Activated T-helper 2 cell treated with anti-CD3 and anti-CD28 coated beads, Interferon-gamma antibody, Interleukin-2, Interleukin-4, amounts not matched to agents 10 μg/mL and 5 μg/mL and 100 μg/mL, durations not matched to agents 14 hours and 24 hours and 36 hours (primary cell): ENCODE results near the gene AREG. TPM values are rescaled to one million over a fixed set of nuclear protein-coding genes. Genes with fewer than 3 reads are reported as not detected.

Experiments
- DNase-seq: peaks from one replicate; pipeline ENCODE4 v3.0.0; 2021; ENCODE audit warnings: low spot score
- H3K27ac Mint-ChIP-seq: one replicate; pipeline ENCODE4 v1.8.0; 2021; ENCODE audit warnings: mixed read lengths
- H3K27me3 Mint-ChIP-seq: one replicate; pipeline ENCODE4 v1.8.0; 2021; ENCODE audit warnings: low read depth, mixed read lengths
- H3K36me3 Mint-ChIP-seq: one replicate; pipeline ENCODE4 v1.8.0; 2021; ENCODE audit warnings: low read depth, mixed read lengths
- H3K4me1 Mint-ChIP-seq: one replicate; pipeline ENCODE4 v1.8.0; 2021; ENCODE audit warnings: low read depth, mixed read lengths
- H3K4me3 Mint-ChIP-seq: one replicate; pipeline ENCODE4 v1.8.0; 2021; ENCODE audit warnings: low read depth, mild to moderate bottlenecking, moderate library complexity, mixed read lengths
- H3K9me3 Mint-ChIP-seq: one replicate; pipeline ENCODE4 v1.8.0; 2021; ENCODE audit warnings: mixed read lengths
- intact Hi-C: fragments of 100-400 bp; cut with micrococcal nuclease; formaldehyde crosslinking; loops from one replicate; pipeline ENCODE4 v1.15.1; 2023
- total RNA-seq: library from RNA; stranded (reverse); gene quantifications from 2 replicates; pipeline ENCODE4 v1.2.3, GENCODE V29; 2022

The AREG gene
- total RNA-seq, 1 donor from 2014 or later = 1.3 TPM

DNA sequence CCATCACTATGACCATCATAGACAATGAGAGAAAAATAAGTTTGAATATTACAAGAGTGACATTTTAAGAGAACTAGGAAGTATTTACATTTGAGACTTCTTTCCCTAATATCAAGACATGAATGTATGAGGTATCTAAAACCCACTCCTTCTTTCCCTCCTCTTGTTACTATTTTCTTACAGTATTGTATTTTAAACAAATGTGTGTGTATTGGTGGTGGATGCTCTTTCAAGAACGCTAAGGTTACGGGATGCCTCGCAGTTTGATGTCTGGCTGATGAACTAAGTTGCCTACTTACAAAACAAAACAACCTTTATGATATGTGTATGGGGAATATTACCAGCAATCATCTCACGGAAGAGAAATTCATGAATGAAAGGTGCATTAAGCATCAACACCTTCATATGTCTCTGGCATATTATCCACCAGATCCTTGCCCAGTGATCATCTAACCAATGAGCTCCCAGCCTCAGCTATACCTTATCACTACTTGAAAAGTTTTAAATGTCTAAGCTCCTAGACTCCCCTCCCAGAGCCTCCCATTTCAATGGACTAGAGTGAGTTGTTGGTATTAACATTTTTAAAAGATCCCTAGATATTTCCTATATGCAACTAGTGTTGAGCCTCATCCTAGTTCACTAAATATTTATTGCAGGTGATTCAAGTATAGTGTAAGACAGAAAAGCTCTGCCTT is 10.6 kb downstream of the AREG start:
- H3K27ac Mint-ChIP-seq = no peak overlapping the region
- peaks cover 25% of the 10 kb centered on the region for H3K27me3 Mint-ChIP-seq
- no peaks in the 10 kb centered on the region for H3K9me3 Mint-ChIP-seq
- H3K4me1 Mint-ChIP-seq = peaks cover 5% of the 10 kb centered on the region
- no peaks in the 10 kb centered on the region for H3K36me3 Mint-ChIP-seq
- intact Hi-C loops = no loop called here
- H3K4me3 Mint-ChIP-seq = no peak overlapping the region
- no peak for DNase-seq

- Mint-ChIP-seq H3K4me3 (no peak overlapping the region), H3K9me3 (no peaks in the 10 kb centered on the region), H3K4me1 (peaks cover 2% of the 10 kb centered on the region), H3K27ac (no peak overlapping the region), H3K27me3 (peaks cover 23% of the 10 kb centered on the region), H3K36me3 (no peaks in the 10 kb centered on the region)
- no peak for DNase-seq
- intact Hi-C loops = no loop called here
These were observed 11.3 kb downstream of the AREG start for GRCh38 chr4:74456056-74456744.

GRCh38 chr4:74456849-74457395 is 12.0 kb downstream of the AREG start:
- H3K27ac Mint-ChIP-seq = no peak overlapping the region
- no peak for DNase-seq
- H3K27me3 Mint-ChIP-seq = peaks cover 21% of the 10 kb centered on the region
- H3K9me3 Mint-ChIP-seq = no peaks in the 10 kb centered on the region
- intact Hi-C loops = no loop called here
- H3K4me1 Mint-ChIP-seq = no peaks in the 10 kb centered on the region
- no peak overlapping the region for H3K4me3 Mint-ChIP-seq
- no peaks in the 10 kb centered on the region for H3K36me3 Mint-ChIP-seq

- no peak for DNase-seq
- H3K36me3 Mint-ChIP-seq = no peaks in the 10 kb centered on the region
- H3K9me3 Mint-ChIP-seq = no peaks in the 10 kb centered on the region
- peaks cover 21% of the 10 kb centered on the region for H3K27me3 Mint-ChIP-seq
- H3K27ac Mint-ChIP-seq = no peak overlapping the region
- H3K4me3 Mint-ChIP-seq = no peak overlapping the region
- intact Hi-C loops = no loop called here
- H3K4me1 Mint-ChIP-seq = no peaks in the 10 kb centered on the region
These were observed 15.9 kb downstream of the AREG start for GRCh38 chr4:74460833-74461232.

GRCh38 chr4:74463123-74463522 is 18.2 kb downstream of the AREG start:
- H3K27me3 Mint-ChIP-seq = peaks cover 18% of the 10 kb centered on the region
- no peaks in the 10 kb centered on the region for H3K4me1 Mint-ChIP-seq
- H3K9me3 Mint-ChIP-seq = no peaks in the 10 kb centered on the region
- no peak overlapping the region for H3K4me3 Mint-ChIP-seq
- no peak for DNase-seq
- intact Hi-C loops = no loop called here
- no peaks in the 10 kb centered on the region for H3K36me3 Mint-ChIP-seq
- no peak overlapping the region for H3K27ac Mint-ChIP-seq

DNA sequence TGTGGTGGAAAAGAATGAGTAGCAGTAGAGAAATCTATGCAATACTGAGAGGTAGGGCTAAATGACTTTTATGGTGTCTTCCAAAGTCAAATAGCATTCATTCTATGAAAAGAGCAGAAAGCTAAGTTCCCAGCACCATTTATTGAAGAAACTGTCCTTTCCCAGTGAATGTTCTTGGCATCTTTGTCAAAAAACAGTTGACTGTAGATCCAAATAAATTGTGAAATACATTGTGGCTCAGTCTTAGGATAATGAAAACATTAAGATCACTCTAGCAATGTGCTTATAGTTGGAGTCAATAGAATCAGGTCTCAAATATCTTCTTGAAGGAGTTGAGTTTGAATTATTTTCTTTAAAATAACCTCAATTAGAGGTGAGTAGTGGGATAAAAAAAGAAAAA is 19.4 kb downstream of the AREG start:
- intact Hi-C loops = no loop called here
- H3K9me3 Mint-ChIP-seq = no peaks in the 10 kb centered on the region
- no peak for DNase-seq
- peaks cover 11% of the 10 kb centered on the region for H3K27me3 Mint-ChIP-seq
- no peak overlapping the region for H3K4me3 Mint-ChIP-seq
- no peaks in the 10 kb centered on the region for H3K36me3 Mint-ChIP-seq
- H3K4me1 Mint-ChIP-seq = no peaks in the 10 kb centered on the region
- no peak overlapping the region for H3K27ac Mint-ChIP-seq

DNA sequence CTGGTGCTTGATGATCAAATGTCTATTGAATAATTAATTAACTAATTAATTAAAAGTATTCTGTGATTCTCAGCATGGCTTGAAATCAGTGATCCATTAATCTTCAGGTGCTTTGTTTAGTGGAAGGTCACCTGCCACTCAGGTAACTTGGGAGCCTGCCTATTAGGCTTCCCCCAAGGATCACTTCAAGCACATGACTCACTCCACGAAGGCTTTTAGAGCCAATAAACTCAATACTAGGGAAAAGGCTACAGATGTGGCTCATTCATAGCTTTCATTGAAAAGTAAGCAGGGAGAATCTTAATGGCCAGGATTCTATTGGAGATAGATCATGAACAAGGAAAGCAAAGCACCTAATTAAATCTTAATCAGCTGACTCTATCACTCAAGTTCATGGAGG is 21.3 kb downstream of the AREG start:
- intact Hi-C loops = no loop called here
- no peaks in the 10 kb centered on the region for H3K9me3 Mint-ChIP-seq
- H3K36me3 Mint-ChIP-seq = no peaks in the 10 kb centered on the region
- H3K4me3 Mint-ChIP-seq = no peak overlapping the region
- peaks cover 7% of the 10 kb centered on the region for H3K27me3 Mint-ChIP-seq
- no peak for DNase-seq
- no peaks in the 10 kb centered on the region for H3K4me1 Mint-ChIP-seq
- H3K27ac Mint-ChIP-seq = no peak overlapping the region

GRCh38 chr4:74471264-74471663 is 26.3 kb downstream of the AREG start:
- H3K27me3 Mint-ChIP-seq = peaks cover 11% of the 10 kb centered on the region
- H3K36me3 Mint-ChIP-seq = no peaks in the 10 kb centered on the region
- no peak overlapping the region for H3K4me3 Mint-ChIP-seq
- intact Hi-C loops = no loop called here
- H3K4me1 Mint-ChIP-seq = no peaks in the 10 kb centered on the region
- H3K9me3 Mint-ChIP-seq = no peaks in the 10 kb centered on the region
- no peak for DNase-seq
- no peak overlapping the region for H3K27ac Mint-ChIP-seq

GRCh38 chr4:74473155-74473811 is 28.3 kb downstream of the AREG start:
- Mint-ChIP-seq H3K27ac (no peak overlapping the region), H3K27me3 (peaks cover 12% of the 10 kb centered on the region), H3K4me1 (no peaks in the 10 kb centered on the region), H3K4me3 (no peak overlapping the region), H3K9me3 (no peaks in the 10 kb centered on the region), H3K36me3 (no peaks in the 10 kb centered on the region)
- intact Hi-C loops = no loop called here
- no peak for DNase-seq

- Mint-ChIP-seq H3K4me3 (no peak overlapping the region), H3K36me3 (no peaks in the 10 kb centered on the region), H3K27me3 (peaks cover 12% of the 10 kb centered on the region), H3K9me3 (no peaks in the 10 kb centered on the region), H3K4me1 (no peaks in the 10 kb centered on the region), H3K27ac (no peak overlapping the region)
- no peak for DNase-seq
- intact Hi-C loops = no loop called here
These were observed 29.6 kb downstream of the AREG start for GRCh38 chr4:74474345-74475090.

DNA sequence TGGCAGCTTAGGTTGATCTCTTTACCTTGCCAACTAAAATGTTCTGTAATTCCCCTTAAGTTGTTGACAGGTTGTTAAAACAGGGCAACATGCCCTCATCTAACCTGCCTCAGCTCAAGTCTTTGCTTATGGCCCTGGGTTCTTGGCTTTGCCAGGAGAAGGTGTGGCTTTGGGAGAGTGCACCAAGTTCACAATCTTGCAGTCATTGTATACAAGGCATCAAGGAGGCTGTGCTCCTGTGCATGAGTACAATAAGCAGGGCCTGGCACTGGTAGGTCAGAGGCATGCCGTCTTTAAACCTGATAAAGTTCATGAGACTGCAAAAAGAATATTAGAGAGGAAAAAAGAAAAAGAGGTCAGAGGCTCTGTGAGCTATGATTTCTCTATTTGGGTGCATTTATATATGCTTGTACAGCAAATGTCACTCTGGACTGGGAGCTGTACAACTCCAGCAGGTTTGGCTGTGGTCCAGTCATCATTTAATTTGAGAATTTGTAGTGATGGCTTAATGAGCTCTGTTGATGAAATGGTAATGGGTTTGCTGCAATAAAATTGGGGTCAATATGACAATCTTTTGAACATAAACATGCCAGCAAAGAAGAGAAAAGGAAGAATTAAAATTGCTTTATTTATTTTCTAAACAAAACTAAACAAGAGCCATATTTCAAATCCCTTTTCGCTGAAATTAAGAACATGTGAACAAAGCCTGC is 30.3 kb downstream of the AREG start:
- Mint-ChIP-seq H3K4me1 (no peaks in the 10 kb centered on the region), H3K27me3 (peaks cover 12% of the 10 kb centered on the region), H3K9me3 (no peaks in the 10 kb centered on the region), H3K27ac (no peak overlapping the region), H3K36me3 (no peaks in the 10 kb centered on the region), H3K4me3 (no peak overlapping the region)
- no peak for DNase-seq
- intact Hi-C loops = no loop called here

DNA sequence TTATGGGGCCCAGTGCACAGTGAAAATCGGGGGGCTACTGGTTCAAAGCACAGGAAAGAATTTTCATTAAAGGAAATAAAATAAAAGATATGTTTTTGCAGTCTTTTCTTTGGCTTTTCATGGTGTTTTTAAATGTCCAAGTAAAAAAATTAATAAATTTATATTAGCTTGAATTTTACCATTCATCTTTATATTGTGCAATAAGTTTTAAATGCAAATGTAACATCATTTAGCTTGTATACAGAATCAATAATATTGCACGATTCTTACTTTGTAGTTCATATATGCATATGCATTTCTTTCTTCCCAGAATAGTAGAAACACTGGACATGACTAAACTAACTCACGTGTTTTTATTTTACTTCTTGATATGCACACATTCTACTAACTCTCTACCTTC is 31.0 kb downstream of the AREG start:
- Mint-ChIP-seq H3K4me1 (no peaks in the 10 kb centered on the region), H3K36me3 (no peaks in the 10 kb centered on the region), H3K27me3 (peaks cover 12% of the 10 kb centered on the region), H3K4me3 (no peak overlapping the region), H3K27ac (no peak overlapping the region), H3K9me3 (no peaks in the 10 kb centered on the region)
- DNase-seq = no peak
- intact Hi-C loops = no loop called here
